HL-60/S4 treated with retinoic acid at 250 ng/mL for 4 days and 3 days (cell line): Measurements from ENCODE around the gene FAM200B.

Experiments
- in situ Hi-C: fragments of 300-500 bp; cut with MboI; formaldehyde crosslinking; loops from 2 replicates; pipeline ENCODE4 v1.7.0; 2022; ENCODE audit warnings: low sequenced_read_pairs

Gene FAM200B

GRCh38 chr4:15695240-15695699 lies 13.6 kb downstream of the FAM200B start:
- in situ Hi-C loops: no loop called here

- in situ Hi-C loops: no loop called here
These were observed 14.1 kb downstream of the FAM200B start for GRCh38 chr4:15695729-15696128.

- in situ Hi-C loops: no loop called here
These were observed 15.2 kb downstream of the FAM200B start for GRCh38 chr4:15696866-15697265.

DNA sequence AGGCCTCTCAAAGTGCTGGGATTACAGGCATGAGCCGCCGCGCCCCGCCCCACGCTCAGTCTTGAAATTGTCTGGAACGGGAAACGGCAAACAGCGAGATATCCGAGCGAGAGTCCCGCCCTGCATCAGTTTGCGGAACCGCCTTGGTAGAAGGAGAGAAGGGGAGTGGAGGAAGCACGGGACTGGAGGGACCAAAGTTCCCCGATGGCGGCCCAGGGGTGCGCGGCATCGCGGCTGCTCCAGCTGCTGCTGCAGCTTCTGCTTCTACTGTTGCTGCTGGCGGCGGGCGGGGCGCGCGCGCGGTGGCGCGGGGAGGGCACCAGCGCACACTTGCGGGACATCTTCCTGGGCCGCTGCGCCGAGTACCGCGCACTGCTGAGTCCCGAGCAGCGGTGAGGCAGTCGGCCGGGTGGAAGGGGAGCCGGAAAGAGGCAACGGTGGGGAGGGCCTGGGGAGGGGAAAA lies 21.3 kb downstream of the FAM200B start, which contains the start of gene BST1:
Gene BST1, plus strand, starts transcription at position 125 of the 463 bp plus-strand sequence. Its CDS starts 80 bp downstream, at position 205.
- in situ Hi-C loops: no loop called here

DNA sequence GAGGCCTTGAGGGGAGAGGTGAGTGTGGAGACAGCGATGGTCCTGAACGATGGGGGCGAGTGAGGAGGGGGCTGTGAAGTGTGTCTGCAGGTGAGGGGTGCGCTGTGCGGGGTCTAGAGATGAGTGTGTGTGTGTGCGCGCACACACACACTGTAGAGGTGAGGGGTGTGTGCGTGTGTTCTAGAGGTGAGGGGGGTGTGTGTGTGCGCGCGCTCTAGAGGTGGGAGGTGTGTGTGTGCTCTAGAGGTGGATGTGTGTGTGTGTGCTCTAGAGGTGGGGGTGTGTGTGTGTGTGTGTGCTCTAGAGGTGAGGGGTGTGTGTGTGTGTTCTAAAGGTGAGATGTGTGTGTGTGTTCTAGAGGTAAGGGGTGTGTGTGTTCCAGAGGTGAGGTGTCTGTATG lies 21.8 kb downstream of the FAM200B start:
- in situ Hi-C loops: no loop called here

GRCh38 chr4:15704129-15704528 lies 22.5 kb downstream of the FAM200B start:
- in situ Hi-C loops: no loop called here

DNA sequence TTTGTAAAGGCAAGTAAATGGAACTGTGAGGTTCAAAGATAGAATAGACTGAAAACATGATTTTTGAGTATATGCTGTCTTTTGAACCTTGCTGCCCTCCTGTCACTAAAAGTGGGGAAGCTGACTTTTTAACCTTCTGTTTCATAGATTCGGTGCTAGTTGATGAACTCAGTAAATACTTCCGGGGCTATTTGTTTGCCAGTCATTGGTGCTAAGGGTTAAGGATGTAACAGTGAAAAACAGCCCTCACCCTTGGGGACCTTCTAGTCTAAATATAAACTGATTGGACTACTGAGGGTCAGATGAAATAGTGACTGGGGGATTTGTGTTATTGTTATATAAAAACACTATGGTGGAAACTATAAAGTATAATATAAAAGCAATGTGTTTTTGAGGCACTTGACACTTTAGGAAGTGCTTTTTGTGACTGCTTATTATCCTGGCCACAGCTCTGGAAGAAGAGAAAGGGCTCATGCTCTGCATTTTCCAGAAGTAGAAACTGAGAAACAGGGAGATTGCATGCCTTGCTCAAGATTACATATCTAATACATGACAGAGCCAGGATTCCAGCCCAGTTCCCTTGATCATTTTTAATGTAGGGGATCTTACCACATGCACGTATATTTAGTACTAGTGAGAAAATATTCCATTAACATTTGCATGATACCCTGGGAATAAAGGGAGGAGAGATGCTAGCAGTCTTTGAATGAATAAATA lies 25.2 kb downstream of the FAM200B start:
- in situ Hi-C loops: no loop called here

- in situ Hi-C loops: no loop called here
These were observed 25.7 kb downstream of the FAM200B start for GRCh38 chr4:15707363-15707715.

- in situ Hi-C loops: no loop called here
These were observed 30.1 kb downstream of the FAM200B start for GRCh38 chr4:15711762-15712161.

- in situ Hi-C loops: no loop called here
These were observed 30.6 kb downstream of the FAM200B start for GRCh38 chr4:15712214-15712613.

GRCh38 chr4:15714141-15714540 lies 32.5 kb downstream of the FAM200B start:
- in situ Hi-C loops: no loop called here

- in situ Hi-C loops: no loop called here
These were observed 33.2 kb downstream of the FAM200B start for GRCh38 chr4:15714646-15715435.

DNA sequence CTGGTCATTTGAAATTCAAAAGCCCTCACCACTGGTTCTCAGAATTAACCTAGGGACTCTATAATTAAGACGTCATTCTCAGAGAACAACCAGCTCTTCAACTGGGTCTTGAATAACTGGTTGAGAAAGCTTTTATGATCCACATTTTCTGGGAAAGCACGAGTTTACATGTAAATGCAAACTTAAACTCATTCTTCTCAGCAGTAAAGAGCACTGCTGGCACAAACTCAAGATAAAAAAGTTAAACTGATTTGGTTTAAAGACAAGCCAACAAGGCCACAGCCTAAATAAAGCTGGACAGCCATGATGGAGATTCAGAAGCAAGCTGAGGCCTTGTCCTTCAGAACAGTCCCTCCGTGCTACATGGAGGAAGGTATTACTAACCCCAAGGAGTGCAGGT lies 34.5 kb downstream of the FAM200B start:
- in situ Hi-C loops: no loop called here

- in situ Hi-C loops: no loop called here
These were observed 35.5 kb downstream of the FAM200B start for GRCh38 chr4:15717086-15717485.

DNA sequence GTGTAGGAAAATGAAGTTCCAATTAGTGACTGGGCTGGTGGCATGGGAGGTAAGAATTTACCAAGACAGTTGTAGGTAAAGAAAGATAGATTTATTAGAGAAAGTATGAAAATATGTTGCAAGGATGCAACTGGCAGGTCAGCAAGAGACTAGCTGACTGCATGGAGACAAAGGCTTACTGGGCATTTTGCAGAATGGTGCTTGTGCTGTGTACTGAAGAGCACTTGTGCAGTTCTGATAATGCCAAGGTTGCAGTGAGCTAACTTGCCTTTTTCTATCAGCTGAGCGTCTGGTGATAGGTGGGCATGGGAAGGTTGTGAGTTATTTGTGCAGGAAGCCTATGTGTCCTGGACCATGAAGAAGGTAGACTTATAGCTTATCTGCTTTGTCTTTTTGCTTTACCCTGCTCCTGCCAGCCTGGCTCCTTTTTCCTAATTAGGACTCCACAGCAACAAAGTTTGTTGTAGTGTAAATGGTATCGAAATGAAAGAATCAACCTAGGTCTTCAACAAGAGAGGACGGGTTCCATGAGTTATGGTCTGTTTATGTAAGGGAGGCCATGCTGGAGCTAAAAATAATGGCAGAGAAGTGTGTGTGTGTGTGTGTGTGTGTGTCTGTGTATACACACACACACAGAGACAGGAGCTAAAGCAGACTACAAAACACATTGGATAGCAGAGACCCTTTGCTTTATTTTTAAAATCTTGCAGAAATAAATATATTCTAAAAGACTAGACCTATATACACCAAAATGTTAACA lies 36.2 kb downstream of the FAM200B start:
- in situ Hi-C loops: no loop called here

DNA sequence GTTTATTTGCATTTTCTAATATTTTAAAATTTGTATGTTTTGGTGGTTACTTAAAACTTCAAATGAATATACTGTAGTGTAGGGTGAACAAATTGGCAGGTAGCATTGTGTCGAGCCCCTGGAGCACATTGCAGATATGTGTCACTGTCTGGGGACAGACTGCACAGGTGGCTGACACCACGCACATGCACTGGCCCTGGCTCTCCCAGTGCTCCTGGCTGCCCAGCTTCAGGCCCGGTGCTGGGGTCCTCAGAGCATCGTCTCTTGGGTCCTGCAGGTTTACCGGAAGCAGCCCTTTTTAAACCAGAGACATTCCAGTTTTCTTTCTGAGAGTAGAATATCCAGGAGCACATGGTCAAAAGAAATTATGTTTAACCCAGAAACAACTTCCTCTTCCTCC lies 36.8 kb downstream of the FAM200B start:
- in situ Hi-C loops: no loop called here

DNA sequence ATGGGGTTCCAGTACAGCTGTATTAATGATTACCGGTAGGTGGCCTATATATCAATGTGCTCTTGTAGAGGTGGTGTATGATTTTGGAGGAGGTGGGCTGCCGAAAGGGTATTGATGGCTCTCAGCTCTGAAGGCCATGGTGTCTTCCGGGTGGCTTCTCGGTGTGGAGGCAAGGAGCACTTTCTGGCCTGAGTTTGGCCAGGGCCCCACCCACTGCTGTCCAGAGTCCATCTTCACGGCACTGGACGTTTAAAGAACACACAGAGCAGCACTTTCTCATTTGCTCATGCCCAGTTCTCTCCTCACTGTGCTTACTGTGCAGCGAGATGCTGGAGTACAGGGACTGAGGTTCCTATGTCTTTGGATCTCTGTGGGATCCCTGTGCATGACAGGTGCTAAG lies 37.3 kb downstream of the FAM200B start:
- in situ Hi-C loops: no loop called here

DNA sequence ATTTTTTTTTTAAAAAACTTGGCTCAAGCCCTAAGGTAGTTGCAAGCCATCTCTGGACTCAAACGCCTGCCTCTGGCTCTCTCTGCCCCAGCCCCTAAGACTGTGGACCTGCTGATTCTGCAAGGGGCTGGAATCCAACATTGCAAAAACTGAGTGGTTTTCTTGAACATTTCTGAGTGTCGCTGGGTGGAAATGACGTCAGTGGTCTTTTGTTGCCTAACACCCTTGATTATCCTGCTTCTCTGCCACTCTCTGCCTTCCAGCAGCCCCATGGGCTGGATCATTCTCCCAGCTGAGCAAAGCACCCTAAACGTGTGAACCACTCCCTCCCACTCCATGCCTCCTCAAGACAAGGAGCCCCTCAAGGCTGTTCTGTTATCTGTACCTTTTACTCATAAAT lies 37.9 kb downstream of the FAM200B start:
- in situ Hi-C loops: no loop called here

DNA sequence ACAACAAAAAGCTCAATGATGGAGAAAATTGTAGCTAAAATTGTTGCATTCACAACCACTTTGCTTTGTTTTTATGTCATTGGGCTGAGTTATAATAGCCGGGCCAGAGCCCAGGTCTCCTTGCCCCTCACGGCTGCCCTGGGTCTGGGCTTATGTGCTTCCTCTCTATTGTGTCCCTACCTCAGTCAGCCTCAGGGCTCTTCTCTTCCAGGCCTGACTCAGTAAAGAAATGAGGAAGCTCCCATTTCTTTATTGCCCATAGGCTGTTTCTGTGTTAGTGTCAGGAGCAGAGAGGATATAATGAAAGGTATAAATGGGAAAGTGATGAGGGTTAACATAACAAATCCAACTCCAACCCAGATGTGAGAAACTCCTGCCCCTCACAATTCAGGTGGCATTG lies 39.2 kb downstream of the FAM200B start:
- in situ Hi-C loops: no loop called here

- in situ Hi-C loops: loop anchor here (25.0 kb wide), 1 partner anchor 488 kb away; no protein-coding TSS in a partner anchor
These were observed 44.0 kb downstream of the FAM200B start for GRCh38 chr4:15725608-15726007.

DNA sequence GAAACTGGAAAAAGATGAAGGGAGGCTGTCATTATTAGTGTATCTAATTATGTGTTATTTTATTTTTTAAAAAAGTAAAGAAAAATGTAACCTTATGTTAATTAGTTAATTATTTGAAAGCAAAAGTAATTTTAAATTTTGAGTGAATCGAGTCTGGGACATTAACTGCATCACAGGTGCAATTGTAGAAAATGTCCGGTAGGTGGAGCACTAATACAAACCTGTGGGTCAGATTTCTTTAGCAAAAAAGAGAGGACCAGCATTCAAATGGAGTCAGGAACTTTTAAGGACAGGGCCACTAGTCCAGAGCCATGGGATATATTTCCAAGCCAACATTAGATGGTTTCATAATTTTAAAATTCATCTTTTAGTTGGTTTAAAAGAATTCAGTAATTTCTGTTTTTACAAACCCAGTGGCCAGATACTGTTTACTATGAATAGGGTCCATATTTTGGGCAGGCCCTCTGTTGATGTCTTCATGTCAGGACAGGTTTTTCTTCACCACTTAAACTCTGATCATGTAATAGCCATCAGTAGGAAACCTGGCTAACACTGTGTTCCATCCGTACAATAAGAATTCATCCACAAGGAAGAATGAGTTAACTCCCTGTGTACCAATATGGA lies 48.4 kb downstream of the FAM200B start:
- in situ Hi-C loops: loop anchor here (25.0 kb wide), 1 partner anchor 493 kb away; no protein-coding TSS in a partner anchor
